T-helper 17 cell (primary cell): ENCODE data around the gene RHBDL3. TPM values are rescaled to one million over a fixed set of nuclear protein-coding genes. Genes with fewer than 3 reads are reported as not detected.

Experiments
- ATAC-seq: fragments of 150-1000 bp; cut with Tn5 transposase; 2 replicates; pipeline ENCODE4 v1.10.0; 2021; ENCODE audit warnings: mild to moderate bottlenecking, moderate library complexity
- DNase-seq, 3 donors: peaks; one replicate each; pipeline versions ENCODE4 v3.0.0 to v3.0.0-alpha.2; 2020 to 2021
- H3K9me3 ChIP-seq: one replicate; pipeline ENCODE4 v1.7.0; 2013; ENCODE audit warnings: low read length, mild to moderate bottlenecking; ENCODE audit not compliant: control insufficient read depth, poor library complexity, severe bottlenecking
- H3K27ac Mint-ChIP-seq: one replicate; pipeline ENCODE4 v1.8.0; 2022; ENCODE audit warnings: mild to moderate bottlenecking, moderate library complexity, mixed read lengths
- H3K27me3 Mint-ChIP-seq: one replicate; pipeline ENCODE4 v1.8.0; 2022; ENCODE audit warnings: mixed read lengths
- H3K36me3 Mint-ChIP-seq: one replicate; pipeline ENCODE4 v1.8.0; 2022; ENCODE audit warnings: low read depth, mixed read lengths
- H3K4me1 Mint-ChIP-seq: one replicate; pipeline ENCODE4 v1.8.0; 2022; ENCODE audit warnings: mild to moderate bottlenecking, mixed read lengths
- H3K4me3 Mint-ChIP-seq: one replicate; pipeline ENCODE4 v1.8.0; 2022; ENCODE audit warnings: mild to moderate bottlenecking, moderate library complexity, mixed read lengths
- total RNA-seq, 4 donors: library from RNA in 2 of 4; stranded (reverse) in 2 of 4; gene quantifications; one replicate each; pipeline ENCODE4 v1.2.3 and lab custom pipeline; 2022 to 2026

RHBDL3 gene
- total RNA-seq, 2 donors from 2014 or later = 0.10 to 0.15 TPM

DNA sequence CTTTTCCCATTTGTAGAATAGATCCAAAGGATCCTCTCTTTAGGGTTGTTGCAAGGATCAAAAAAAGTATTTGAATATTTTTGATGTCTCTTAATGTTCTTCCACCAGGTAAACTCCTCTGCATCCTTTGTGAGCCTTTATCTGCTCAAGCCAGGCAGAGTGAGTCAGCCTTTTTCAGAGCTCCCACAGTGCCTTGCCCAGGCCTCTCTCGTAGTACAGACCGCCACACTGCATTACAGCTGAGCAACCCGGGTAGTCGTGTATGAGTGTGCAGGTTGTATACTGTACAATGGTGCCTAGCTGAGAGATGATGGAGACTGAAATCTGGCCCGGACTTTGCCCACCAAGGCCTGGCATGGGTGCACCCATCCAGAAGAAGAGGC lies 20.9 kb downstream of the RHBDL3 start:
- Mint-ChIP-seq H3K27ac (no peak overlapping the region), H3K4me3 (no peak overlapping the region), H3K36me3 (peaks cover 3% of the 10 kb centered on the region), H3K27me3 (peaks cover 18% of the 10 kb centered on the region), H3K4me1 (peaks cover 3% of the 10 kb centered on the region)
- H3K9me3 ChIP-seq = no peaks in the 10 kb centered on the region
- DNase-seq (no peak), ATAC-seq (no peak)

- ATAC-seq (no peak), DNase-seq (no peak)
- no peaks in the 10 kb centered on the region for H3K9me3 ChIP-seq
- peaks cover 3% of the 10 kb centered on the region for H3K36me3 Mint-ChIP-seq
- no peak overlapping the region for H3K4me3 Mint-ChIP-seq
- H3K27me3 Mint-ChIP-seq = peaks cover 13% of the 10 kb centered on the region
- H3K27ac Mint-ChIP-seq = no peak overlapping the region
- peaks cover 3% of the 10 kb centered on the region for H3K4me1 Mint-ChIP-seq
Measured at GRCh38 chr17:32287804-32288511, 22.3 kb downstream of the RHBDL3 start.

DNA sequence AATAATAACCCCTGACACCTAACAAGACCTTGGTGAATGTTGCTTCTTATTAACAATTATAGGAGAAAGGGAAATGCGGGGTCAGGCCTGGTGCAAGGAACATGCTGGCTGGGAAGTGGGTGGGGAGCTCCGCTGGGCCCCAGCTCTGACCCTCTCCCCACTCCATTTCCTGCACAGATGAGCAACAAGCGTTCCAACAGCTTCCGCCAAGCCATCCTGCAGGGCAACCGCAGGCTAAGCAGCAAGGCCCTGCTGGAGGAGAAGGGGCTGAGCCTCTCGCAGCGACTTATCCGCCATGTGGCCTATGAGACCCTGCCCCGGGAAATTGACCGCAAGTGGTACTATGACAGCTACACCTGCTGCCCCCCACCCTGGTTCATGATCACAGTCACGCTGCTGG lies 23.0 kb downstream of the RHBDL3 start:
- peaks cover 2% of the 10 kb centered on the region for H3K4me1 Mint-ChIP-seq
- no peak for ATAC-seq

GRCh38 chr17:32289471-32290070 lies 23.9 kb downstream of the RHBDL3 start:
- H3K27ac Mint-ChIP-seq = no peak overlapping the region
- peaks cover under 1% of the 10 kb centered on the region for H3K27me3 Mint-ChIP-seq
- H3K36me3 Mint-ChIP-seq = no peaks in the 10 kb centered on the region
- DNase-seq (no peak), ATAC-seq (no peak)
- H3K9me3 ChIP-seq = no peaks in the 10 kb centered on the region
- H3K4me3 Mint-ChIP-seq = no peak overlapping the region
- H3K4me1 Mint-ChIP-seq = no peaks in the 10 kb centered on the region

More for the DNA sequence above, 23.0 kb downstream of the RHBDL3 start:
- Mint-ChIP-seq H3K36me3 (peaks cover 2% of the 10 kb centered on the region), H3K27me3 (peaks cover 10% of the 10 kb centered on the region), H3K4me3 (no peak overlapping the region), H3K27ac (no peak overlapping the region)
- H3K9me3 ChIP-seq = no peaks in the 10 kb centered on the region
- no peak for DNase-seq

DNA sequence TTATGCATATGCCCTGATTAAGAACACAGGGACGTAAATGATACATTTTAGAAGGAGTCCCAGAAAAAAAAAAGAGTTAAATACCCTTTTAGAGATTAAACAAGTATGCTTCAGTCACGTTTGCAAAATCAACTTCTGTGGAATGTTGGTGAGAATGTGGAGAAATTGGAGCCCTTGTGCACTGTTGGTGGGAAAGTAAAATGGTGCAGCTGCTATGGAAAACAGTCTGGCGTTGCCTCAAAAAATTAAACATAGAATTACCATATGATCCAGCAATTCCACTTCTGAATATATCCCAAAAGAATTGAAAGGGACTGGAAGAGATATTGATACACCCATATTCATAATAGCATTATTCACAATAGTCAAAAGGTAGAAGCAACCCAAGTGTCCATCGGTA lies 26.5 kb downstream of the RHBDL3 start:
- Mint-ChIP-seq H3K36me3 (no peaks in the 10 kb centered on the region), H3K4me1 (no peaks in the 10 kb centered on the region), H3K27me3 (no peaks in the 10 kb centered on the region), H3K27ac (no peak overlapping the region), H3K4me3 (no peak overlapping the region)
- no peak for ATAC-seq
- no peaks in the 10 kb centered on the region for H3K9me3 ChIP-seq
- no peak for DNase-seq

DNA sequence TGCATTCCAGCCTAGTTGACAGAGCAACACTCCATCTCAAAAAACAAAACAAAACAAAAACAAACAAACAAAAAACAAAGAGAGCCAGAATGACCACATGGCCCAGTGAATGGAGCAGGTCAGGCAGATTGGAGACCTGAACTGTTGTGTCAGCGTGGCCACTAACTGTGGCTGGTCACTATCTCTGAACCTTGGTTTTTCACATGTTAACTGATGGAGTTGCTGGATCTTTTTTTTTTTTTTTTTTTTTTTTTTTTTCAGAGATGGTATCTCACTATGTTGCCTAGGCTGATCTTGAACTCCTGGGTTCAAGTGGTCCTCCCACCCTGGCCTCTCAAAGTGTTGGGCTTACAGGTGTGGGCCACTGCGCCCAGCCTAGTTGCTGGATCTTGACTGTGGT lies 31.8 kb downstream of the RHBDL3 start:
- no peaks in the 10 kb centered on the region for H3K36me3 Mint-ChIP-seq
- H3K27ac Mint-ChIP-seq = no peak overlapping the region
- no peaks in the 10 kb centered on the region for H3K4me1 Mint-ChIP-seq
- no peak for DNase-seq
- H3K4me3 Mint-ChIP-seq = no peak overlapping the region
- H3K27me3 Mint-ChIP-seq = no peaks in the 10 kb centered on the region
- ATAC-seq = no peak
- H3K9me3 ChIP-seq = no peaks in the 10 kb centered on the region

DNA sequence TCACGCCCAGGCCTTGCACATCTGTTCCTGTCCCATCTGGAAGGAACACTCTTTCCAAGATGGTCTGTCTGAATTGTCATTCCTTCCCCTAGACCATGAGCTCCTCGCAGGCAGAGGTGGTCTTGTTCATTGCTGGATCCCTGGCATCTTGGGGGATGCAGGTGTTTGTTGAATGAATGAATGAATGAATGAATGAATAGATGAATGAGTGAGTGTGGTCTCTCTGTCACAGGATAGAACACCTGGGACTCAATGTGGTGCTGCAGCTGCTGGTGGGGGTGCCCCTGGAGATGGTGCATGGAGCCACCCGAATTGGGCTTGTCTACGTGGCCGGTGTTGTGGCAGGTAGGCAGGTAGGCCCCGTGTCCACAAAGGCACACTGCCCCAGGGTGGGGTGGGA lies 32.2 kb downstream of the RHBDL3 start:
- Mint-ChIP-seq H3K27me3 (no peaks in the 10 kb centered on the region), H3K4me1 (no peaks in the 10 kb centered on the region), H3K4me3 (no peak overlapping the region), H3K27ac (no peak overlapping the region), H3K36me3 (no peaks in the 10 kb centered on the region)
- H3K9me3 ChIP-seq = no peaks in the 10 kb centered on the region
- ATAC-seq (no peak), DNase-seq (no peak)

GRCh38 chr17:32298298-32298697 lies 32.7 kb downstream of the RHBDL3 start:
- no peak for ATAC-seq
- no peak for DNase-seq
- H3K9me3 ChIP-seq = no peaks in the 10 kb centered on the region
- Mint-ChIP-seq H3K4me3 (no peak overlapping the region), H3K27me3 (no peaks in the 10 kb centered on the region), H3K4me1 (no peaks in the 10 kb centered on the region), H3K27ac (no peak overlapping the region), H3K36me3 (no peaks in the 10 kb centered on the region)

- Mint-ChIP-seq H3K4me3 (no peak overlapping the region), H3K27me3 (peaks cover 2% of the 10 kb centered on the region), H3K27ac (no peak overlapping the region), H3K4me1 (no peaks in the 10 kb centered on the region), H3K36me3 (no peaks in the 10 kb centered on the region)
- DNase-seq = no peak
- no peak for ATAC-seq
- no peaks in the 10 kb centered on the region for H3K9me3 ChIP-seq
Measured at GRCh38 chr17:32298721-32299579, 33.3 kb downstream of the RHBDL3 start.

GRCh38 chr17:32299580-32300164 lies 34.0 kb downstream of the RHBDL3 start:
- H3K4me3 Mint-ChIP-seq = no peak overlapping the region
- DNase-seq (no peak), ATAC-seq (no peak)
- H3K27ac Mint-ChIP-seq = no peak overlapping the region
- peaks cover 5% of the 10 kb centered on the region for H3K27me3 Mint-ChIP-seq
- no peaks in the 10 kb centered on the region for H3K36me3 Mint-ChIP-seq
- no peaks in the 10 kb centered on the region for H3K4me1 Mint-ChIP-seq
- no peaks in the 10 kb centered on the region for H3K9me3 ChIP-seq

- peaks cover 5% of the 10 kb centered on the region for H3K27me3 Mint-ChIP-seq
Measured at GRCh38 chr17:32302037-32302436, 36.4 kb downstream of the RHBDL3 start.

DNA sequence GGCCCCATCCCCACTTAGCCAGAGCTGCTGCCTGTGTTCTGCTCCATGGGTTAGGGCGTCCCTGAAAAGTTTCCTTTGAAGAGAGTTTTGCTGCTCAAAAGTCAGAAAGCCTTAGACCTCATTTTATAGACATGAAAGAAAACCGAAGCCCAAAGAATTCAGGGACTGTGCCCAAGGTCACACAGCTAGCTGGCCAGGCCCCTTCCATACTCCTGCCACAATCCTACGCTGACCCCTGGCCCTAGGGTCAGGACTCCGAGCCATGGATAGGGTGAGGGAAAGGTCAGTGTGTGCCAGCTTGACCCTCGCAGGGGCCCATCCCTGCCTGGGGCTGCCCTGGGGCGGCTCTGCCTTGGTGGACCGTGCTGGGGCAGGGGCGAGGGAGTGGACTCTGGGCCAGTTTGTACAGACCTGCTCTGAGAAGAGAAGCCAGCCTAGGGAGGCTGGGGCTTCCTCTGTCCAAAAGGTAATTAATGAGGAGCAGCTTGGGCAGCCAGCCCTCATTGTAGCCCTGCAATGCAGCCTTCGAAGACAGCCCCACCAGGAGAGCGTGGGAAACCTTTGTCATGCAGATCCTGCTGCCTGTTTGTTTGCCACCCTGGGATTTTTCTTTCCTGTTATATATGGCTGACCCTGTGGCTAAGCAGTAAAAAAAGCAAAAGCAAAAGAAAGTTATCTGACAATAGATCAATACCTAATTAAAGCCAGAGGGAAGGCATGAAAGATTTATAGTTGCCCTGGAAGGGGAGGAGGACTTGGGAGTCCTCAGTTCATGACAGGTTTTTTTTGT lies 37.4 kb downstream of the RHBDL3 start:
- H3K27me3 Mint-ChIP-seq = peaks cover 5% of the 10 kb centered on the region
- no peaks in the 10 kb centered on the region for H3K9me3 ChIP-seq
- H3K4me3 Mint-ChIP-seq = no peak overlapping the region
- no peaks in the 10 kb centered on the region for H3K4me1 Mint-ChIP-seq
- no peaks in the 10 kb centered on the region for H3K36me3 Mint-ChIP-seq
- no peak for DNase-seq
- no peak overlapping the region for H3K27ac Mint-ChIP-seq
- no peak for ATAC-seq

More at GRCh38 chr17:32302037-32302436, 36.4 kb downstream of the RHBDL3 start:
- H3K4me3 Mint-ChIP-seq = no peak overlapping the region
- H3K4me1 Mint-ChIP-seq = no peaks in the 10 kb centered on the region
- H3K9me3 ChIP-seq = no peaks in the 10 kb centered on the region
- H3K36me3 Mint-ChIP-seq = no peaks in the 10 kb centered on the region
- ATAC-seq = no peak
- no peak for DNase-seq
- no peak overlapping the region for H3K27ac Mint-ChIP-seq
